ENCODE measurements around the gene PBX1. TPM values are rescaled to one million over a fixed set of nuclear protein-coding genes. Genes with fewer than 3 reads are reported as not detected.

Gene PBX1
- total RNA-seq, 4 donors from 2014 or later: 33.3 to 61.8 (median 56.2) TPM

DNA sequence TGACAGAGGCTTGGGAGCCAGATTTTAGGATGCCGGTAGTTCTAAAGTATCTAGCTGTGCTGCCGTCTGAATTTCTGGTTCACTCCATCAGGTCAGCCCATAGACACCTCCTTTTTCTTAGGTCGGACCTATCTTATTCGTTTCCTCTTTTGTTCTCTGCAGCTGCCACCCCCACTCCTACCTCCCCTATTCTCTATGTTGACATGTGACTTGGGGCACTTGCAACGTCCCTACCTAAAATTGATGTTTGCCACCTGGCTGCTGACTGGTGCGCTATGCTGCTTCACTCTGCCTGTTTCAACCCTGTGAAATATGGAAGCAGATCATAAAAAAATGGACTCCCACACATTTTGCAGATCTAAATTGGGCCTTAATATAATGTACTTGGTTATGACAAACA lies 55.3 kb downstream of the PBX1 start:
- TF ChIP-seq CTCF (IDR thresholded peaks at IDR 0.05): no peak
- ATAC-seq (ENCODE audit: low FRiP score) (no peak), DNase-seq (ENCODE audit: low spot score) (no peak)

- DNase-seq (ENCODE audit: low spot score) (no peak), ATAC-seq (ENCODE audit: low FRiP score) (no peak)
- no peak for TF ChIP-seq CTCF (IDR thresholded peaks at IDR 0.05)
These were observed 58.6 kb downstream of the PBX1 start for GRCh38 chr1:164617377-164618201.

DNA sequence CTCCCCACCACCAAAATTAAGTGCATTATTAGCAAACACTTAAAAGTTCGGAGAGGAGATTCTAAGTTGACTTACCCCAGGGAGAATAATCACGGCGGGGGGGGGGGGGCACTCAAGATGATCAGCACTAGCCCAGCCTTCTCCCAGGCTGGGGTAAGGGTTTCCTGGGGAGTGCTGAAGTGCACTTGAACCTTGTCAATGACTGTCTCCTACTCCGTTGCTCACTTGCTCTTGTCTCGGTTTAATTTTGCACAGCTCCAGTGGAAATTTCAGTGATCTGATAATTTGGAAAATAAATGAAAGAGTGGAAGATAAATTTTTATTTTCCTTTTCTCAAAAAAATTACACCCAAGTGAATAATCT lies 59.2 kb downstream of the PBX1 start:
- DNase-seq (ENCODE audit: low spot score) (no peak), ATAC-seq (ENCODE audit: low FRiP score) (no peak)
- TF ChIP-seq CTCF (IDR thresholded peaks at IDR 0.05): no peak

GRCh38 chr1:164619006-164619784 lies 60.2 kb downstream of the PBX1 start:
- DNase-seq (ENCODE audit: low spot score): no peak
- no peak for ATAC-seq (ENCODE audit: low FRiP score)
- no peak for TF ChIP-seq CTCF (IDR thresholded peaks at IDR 0.05)

GRCh38 chr1:164622068-164622845 lies 63.3 kb downstream of the PBX1 start:
- no peak for ATAC-seq (ENCODE audit: low FRiP score)
- no peak for TF ChIP-seq CTCF (IDR thresholded peaks at IDR 0.05)
- no peak for DNase-seq (ENCODE audit: low spot score)

DNA sequence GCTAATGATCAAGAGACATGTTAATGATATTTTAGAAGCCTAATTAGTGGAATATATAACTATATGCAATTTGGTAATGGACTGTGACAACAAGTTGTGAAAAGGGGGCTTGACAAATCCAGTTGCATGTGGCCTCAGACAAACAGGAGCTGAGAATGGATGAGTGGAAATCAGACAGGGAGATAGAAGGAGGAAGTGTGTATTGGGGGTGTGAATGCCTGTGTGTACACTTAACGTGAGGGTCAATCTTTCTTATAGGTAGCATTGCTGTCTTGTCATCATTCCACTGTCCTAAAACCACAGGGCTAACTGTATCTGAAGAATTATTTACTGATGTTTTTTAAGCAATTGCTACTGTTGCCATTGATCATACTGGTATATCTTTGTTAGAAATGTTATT lies 64.8 kb downstream of the PBX1 start:
- no peak for TF ChIP-seq CTCF (IDR thresholded peaks at IDR 0.05)
- DNase-seq (ENCODE audit: low spot score) (no peak), ATAC-seq (ENCODE audit: low FRiP score) (no peak)

Data from omental fat pad (tissue), 4 donors.